ENCODE data around the gene ST7. TPM values are rescaled to one million over a fixed set of nuclear protein-coding genes. Genes with fewer than 3 reads are reported as not detected.

The ST7 gene
- total RNA-seq, 2 experiments from 2014 or later = 5.9 to 9.2 TPM

- no peak overlapping the region for H3K27ac Mint-ChIP-seq
- H3K36me3 Mint-ChIP-seq (ENCODE audit: low read depth) = no peaks in the 10 kb centered on the region
- no peaks in the 10 kb centered on the region for H3K9me3 Mint-ChIP-seq
- no peak for ATAC-seq
- intact Hi-C loops (cut with micrococcal nuclease) = no loop called here
- no peaks in the 10 kb centered on the region for H3K4me1 Mint-ChIP-seq (ENCODE audit: low read depth)
- DNase-seq = no peak
- CTCF ChIA-PET = no interaction called here
- POLR2A ChIA-PET = no interaction called here
- no peak overlapping the region for H3K4me3 Mint-ChIP-seq
- H3K27me3 Mint-ChIP-seq = no peaks in the 10 kb centered on the region
- TF ChIP-seq CTCF (IDR thresholded peaks at IDR 0.05) = no peak
These were observed 204.2 kb downstream of the ST7 start for GRCh38 chr7:117157241-117158209.

GRCh38 chr7:117158941-117159697, 205.8 kb downstream of the ST7 start:
- Mint-ChIP-seq H3K4me1 (ENCODE audit: low read depth) (no peaks in the 10 kb centered on the region), H3K9me3 (no peaks in the 10 kb centered on the region), H3K27me3 (no peaks in the 10 kb centered on the region), H3K4me3 (no peak overlapping the region), H3K36me3 (ENCODE audit: low read depth) (no peaks in the 10 kb centered on the region), H3K27ac (no peak overlapping the region)
- CTCF ChIA-PET = no interaction called here
- DNase-seq (no peak), ATAC-seq (no peak)
- no peak for TF ChIP-seq CTCF (IDR thresholded peaks at IDR 0.05)
- intact Hi-C loops (cut with micrococcal nuclease) = no loop called here
- POLR2A ChIA-PET = no interaction called here

GRCh38 chr7:117163101-117163500, 209.8 kb downstream of the ST7 start:
- H3K4me3 Mint-ChIP-seq = no peak overlapping the region
- ATAC-seq = no peak
- no peaks in the 10 kb centered on the region for H3K36me3 Mint-ChIP-seq (ENCODE audit: low read depth)
- no peaks in the 10 kb centered on the region for H3K9me3 Mint-ChIP-seq
- no peak overlapping the region for H3K27ac Mint-ChIP-seq
- ChIA-PET CTCF (no interaction called here), POLR2A (no interaction called here)
- DNase-seq = no peak
- intact Hi-C loops (cut with micrococcal nuclease) = no loop called here
- H3K4me1 Mint-ChIP-seq (ENCODE audit: low read depth) = no peaks in the 10 kb centered on the region
- H3K27me3 Mint-ChIP-seq = no peaks in the 10 kb centered on the region
- TF ChIP-seq CTCF (IDR thresholded peaks at IDR 0.05) = no peak

GRCh38 chr7:117164620-117165019, 211.3 kb downstream of the ST7 start:
- H3K4me1 Mint-ChIP-seq (ENCODE audit: low read depth) = no peaks in the 10 kb centered on the region
- no peak overlapping the region for H3K27ac Mint-ChIP-seq
- ATAC-seq (no peak), DNase-seq (no peak)
- intact Hi-C loops (cut with micrococcal nuclease) = no loop called here
- H3K4me3 Mint-ChIP-seq = no peak overlapping the region
- POLR2A ChIA-PET = no interaction called here
- H3K36me3 Mint-ChIP-seq (ENCODE audit: low read depth) = no peaks in the 10 kb centered on the region
- CTCF ChIA-PET = no interaction called here
- no peaks in the 10 kb centered on the region for H3K27me3 Mint-ChIP-seq
- no peak for TF ChIP-seq CTCF (IDR thresholded peaks at IDR 0.05)
- no peaks in the 10 kb centered on the region for H3K9me3 Mint-ChIP-seq

- CTCF ChIA-PET = no interaction called here
- POLR2A ChIA-PET = no interaction called here
- no peaks in the 10 kb centered on the region for H3K36me3 Mint-ChIP-seq (ENCODE audit: low read depth)
- DNase-seq (no peak), ATAC-seq (no peak)
- no peak for TF ChIP-seq CTCF (IDR thresholded peaks at IDR 0.05)
- H3K4me1 Mint-ChIP-seq (ENCODE audit: low read depth) = no peaks in the 10 kb centered on the region
- intact Hi-C loops (cut with micrococcal nuclease) = no loop called here
- no peaks in the 10 kb centered on the region for H3K9me3 Mint-ChIP-seq
- no peak overlapping the region for H3K27ac Mint-ChIP-seq
- no peak overlapping the region for H3K4me3 Mint-ChIP-seq
- H3K27me3 Mint-ChIP-seq = no peaks in the 10 kb centered on the region
These were observed 212.4 kb downstream of the ST7 start for GRCh38 chr7:117165656-117166055.
